Activated T-helper 1 cell treated with anti-CD3 and anti-CD28 coated beads, Interleukin-12 subunit alpha, Interleukin-12 subunit beta, Interleukin-2, Interleukin-4 antibody, amounts not matched to agents 30 ng/mL and 10 ng/mL and 1 ng/mL, durations not matched to agents 14 hours and 24 hours and 36 hours (primary cell): ENCODE measurements around the gene LCN6. TPM values are rescaled to one million over a fixed set of nuclear protein-coding genes. Genes with fewer than 3 reads are reported as not detected.
"Not testable (repeated sequence)": the region's sequence is repeated elsewhere in the genome, so short reads cannot be mapped to it uniquely, and the experiment has no call there.

Experiments used
- DNase-seq: peaks from one replicate; pipeline ENCODE4 v3.0.0; 2021; ENCODE audit warnings: low spot score
- H3K27ac Mint-ChIP-seq: one replicate; pipeline ENCODE4 v1.8.0; 2021; ENCODE audit warnings: mild to moderate bottlenecking, mixed read lengths
- H3K27me3 Mint-ChIP-seq: one replicate; pipeline ENCODE4 v1.8.0; 2022; ENCODE audit warnings: mild to moderate bottlenecking, moderate library complexity, mixed read lengths; ENCODE audit not compliant: insufficient read depth
- H3K36me3 Mint-ChIP-seq: one replicate; pipeline ENCODE4 v1.8.0; 2021; ENCODE audit warnings: low read depth, mixed read lengths
- H3K4me1 Mint-ChIP-seq: one replicate; pipeline ENCODE4 v1.8.0; 2021; ENCODE audit warnings: low read depth, mixed read lengths
- H3K4me3 Mint-ChIP-seq: one replicate; pipeline ENCODE4 v1.8.0; 2021; ENCODE audit warnings: mild to moderate bottlenecking, moderate library complexity, mixed read lengths
- H3K9me3 Mint-ChIP-seq: one replicate; pipeline ENCODE4 v1.8.0; 2021; ENCODE audit warnings: mixed read lengths
- intact Hi-C: fragments of 100-400 bp; cut with micrococcal nuclease; formaldehyde crosslinking; loops from one replicate; pipeline ENCODE4 v1.15.1; 2024
- total RNA-seq: library from RNA; stranded (reverse); gene quantifications from 2 replicates; pipeline ENCODE4 v1.2.3, GENCODE V29; 2022

The LCN6 gene
- total RNA-seq, 1 donor from 2014 or later = not detected

GRCh38 chr9:136760834-136761544 is 12.7 kb upstream of the LCN6 start:
- DNase-seq, H3K4me3 Mint-ChIP-seq, H3K9me3 Mint-ChIP-seq, H3K27me3 Mint-ChIP-seq, H3K27ac Mint-ChIP-seq, H3K36me3 Mint-ChIP-seq, intact Hi-C loops, H3K4me1 Mint-ChIP-seq: not testable (repeated sequence)

- Mint-ChIP-seq H3K36me3 (no peaks in the 10 kb centered on the region), H3K27ac (no peak overlapping the region), H3K27me3 (no peaks in the 10 kb centered on the region), H3K9me3 (no peaks in the 10 kb centered on the region), H3K4me1 (no peaks in the 10 kb centered on the region), H3K4me3 (no peak overlapping the region)
- intact Hi-C loops = no loop called here
- DNase-seq = no peak
Observed at GRCh38 chr9:136760424-136760823, 12.1 kb upstream of the LCN6 start.

- intact Hi-C loops = no loop called here
- no peak overlapping the region for H3K27ac Mint-ChIP-seq
- no peaks in the 10 kb centered on the region for H3K36me3 Mint-ChIP-seq
- no peak overlapping the region for H3K4me3 Mint-ChIP-seq
- no peak for DNase-seq
- H3K4me1 Mint-ChIP-seq = no peaks in the 10 kb centered on the region
- no peaks in the 10 kb centered on the region for H3K9me3 Mint-ChIP-seq
- H3K27me3 Mint-ChIP-seq = no peaks in the 10 kb centered on the region
Observed at GRCh38 chr9:136759436-136760325, 11.4 kb upstream of the LCN6 start.

GRCh38 chr9:136759001-136759400 is 10.7 kb upstream of the LCN6 start:
- Mint-ChIP-seq H3K36me3 (no peaks in the 10 kb centered on the region), H3K27ac (no peak overlapping the region), H3K27me3 (no peaks in the 10 kb centered on the region), H3K4me3 (no peak overlapping the region), H3K9me3 (no peaks in the 10 kb centered on the region), H3K4me1 (no peaks in the 10 kb centered on the region)
- DNase-seq = no peak
- intact Hi-C loops = no loop called here

GRCh38 chr9:136757751-136758140 is 9.4 kb upstream of the LCN6 start:
- Mint-ChIP-seq H3K27me3 (no peaks in the 10 kb centered on the region), H3K4me3 (no peak overlapping the region), H3K4me1 (no peaks in the 10 kb centered on the region), H3K27ac (no peak overlapping the region), H3K9me3 (peaks cover 4% of the 10 kb centered on the region), H3K36me3 (no peaks in the 10 kb centered on the region)
- no peak for DNase-seq
- intact Hi-C loops = no loop called here

- Mint-ChIP-seq H3K4me1 (no peaks in the 10 kb centered on the region), H3K36me3 (peaks cover 1% of the 10 kb centered on the region), H3K4me3 (no peak overlapping the region), H3K9me3 (peaks cover 8% of the 10 kb centered on the region), H3K27ac (no peak overlapping the region), H3K27me3 (no peaks in the 10 kb centered on the region)
- DNase-seq = no peak
- intact Hi-C loops = no loop called here
Observed at GRCh38 chr9:136757328-136757727, 9.0 kb upstream of the LCN6 start.

- no peak overlapping the region for H3K4me3 Mint-ChIP-seq
- H3K36me3 Mint-ChIP-seq = peaks cover 1% of the 10 kb centered on the region
- no peaks in the 10 kb centered on the region for H3K4me1 Mint-ChIP-seq
- no peak for DNase-seq
- no peak overlapping the region for H3K27ac Mint-ChIP-seq
- H3K27me3 Mint-ChIP-seq = no peaks in the 10 kb centered on the region
- H3K9me3 Mint-ChIP-seq = peaks cover 13% of the 10 kb centered on the region
- intact Hi-C loops = no loop called here
Observed at GRCh38 chr9:136756836-136757235, 8.5 kb upstream of the LCN6 start.

GRCh38 chr9:136756134-136756438 is 7.8 kb upstream of the LCN6 start:
- Mint-ChIP-seq H3K4me1 (peaks cover under 1% of the 10 kb centered on the region), H3K27ac (no peak overlapping the region), H3K27me3 (peaks cover 6% of the 10 kb centered on the region), H3K9me3 (peaks cover 21% of the 10 kb centered on the region), H3K4me3 (no peak overlapping the region), H3K36me3 (peaks cover 1% of the 10 kb centered on the region)
- intact Hi-C loops = no loop called here
- no peak for DNase-seq

GRCh38 chr9:136755302-136756133 is 7.2 kb upstream of the LCN6 start:
- DNase-seq, H3K4me3 Mint-ChIP-seq, H3K27me3 Mint-ChIP-seq, H3K36me3 Mint-ChIP-seq, intact Hi-C loops, H3K4me1 Mint-ChIP-seq: not testable (repeated sequence)
- Mint-ChIP-seq H3K9me3 (peaks cover 26% of the 10 kb centered on the region), H3K27ac (peak overlapping the region; percentile 12)

- H3K36me3 Mint-ChIP-seq = peaks cover 4% of the 10 kb centered on the region
- H3K4me3 Mint-ChIP-seq = no peak overlapping the region
- DNase-seq = no peak
- intact Hi-C loops = no loop called here
- peaks cover 10% of the 10 kb centered on the region for H3K4me1 Mint-ChIP-seq
- H3K9me3 Mint-ChIP-seq = peaks cover 27% of the 10 kb centered on the region
- H3K27me3 Mint-ChIP-seq = peaks cover 8% of the 10 kb centered on the region
- H3K27ac Mint-ChIP-seq = no peak overlapping the region
Observed at GRCh38 chr9:136754626-136755301, 6.4 kb upstream of the LCN6 start.

- Mint-ChIP-seq H3K9me3 (peaks cover 27% of the 10 kb centered on the region), H3K4me1 (peaks cover 10% of the 10 kb centered on the region), H3K27ac (no peak overlapping the region), H3K27me3 (peaks cover 8% of the 10 kb centered on the region), H3K36me3 (peaks cover 4% of the 10 kb centered on the region), H3K4me3 (no peak overlapping the region)
- intact Hi-C loops = no loop called here
- no peak for DNase-seq
Observed at GRCh38 chr9:136754059-136754572, 5.8 kb upstream of the LCN6 start.

GRCh38 chr9:136753371-136754058 is 5.2 kb upstream of the LCN6 start:
- Mint-ChIP-seq H3K36me3 (peaks cover 4% of the 10 kb centered on the region), H3K4me3 (no peak overlapping the region), H3K27ac (no peak overlapping the region), H3K27me3 (peaks cover 8% of the 10 kb centered on the region), H3K9me3 (peaks cover 27% of the 10 kb centered on the region), H3K4me1 (peaks cover 10% of the 10 kb centered on the region)
- intact Hi-C loops = no loop called here
- DNase-seq = no peak
